ENCODE measurements around the gene TLE4. TPM values are rescaled to one million over a fixed set of nuclear protein-coding genes. Genes with fewer than 3 reads are reported as not detected.
A peak's percentile ranks its signal among the peaks of the same experiment; 100 is the strongest.
"Not testable (repeated sequence)": the region's sequence is repeated elsewhere in the genome, so short reads cannot be mapped to it uniquely, and the experiment has no call there.

The TLE4 gene
- total RNA-seq, 1 donor from 2014 or later, result 20.7 TPM

DNA sequence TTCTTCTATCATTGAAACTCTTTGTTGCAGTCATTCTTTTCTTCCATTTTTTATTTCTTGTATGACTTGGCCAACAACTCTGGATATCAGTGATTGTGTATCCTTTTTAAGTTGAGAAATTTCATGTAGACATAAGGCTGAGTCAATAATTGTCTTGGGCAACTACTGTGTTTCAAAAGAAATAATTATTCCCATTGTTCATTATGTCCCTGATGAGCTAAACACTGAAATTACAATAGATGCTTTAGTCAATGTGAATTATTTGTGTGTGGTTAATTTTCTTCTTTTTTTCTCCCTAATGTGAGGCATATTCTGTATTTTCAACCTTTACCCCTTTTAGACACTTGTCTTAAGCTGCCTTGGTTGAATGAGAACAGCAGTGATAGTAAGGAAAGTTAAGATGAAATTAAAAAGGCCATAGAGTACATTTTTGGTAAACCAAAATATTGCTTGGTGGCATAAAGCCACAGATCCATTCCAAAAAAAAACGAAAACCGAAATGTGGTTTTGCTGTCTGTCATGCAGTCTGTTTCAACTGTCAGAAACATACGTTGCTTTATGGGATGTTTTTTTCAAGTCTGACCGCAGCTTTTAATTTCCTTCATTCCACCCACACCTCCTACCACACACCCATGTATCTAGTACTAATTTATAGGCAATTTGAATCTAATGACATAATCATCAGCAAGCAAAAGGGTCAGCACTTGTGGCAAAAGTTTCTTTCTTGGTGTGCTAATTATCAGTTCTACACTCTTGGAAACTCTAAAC, 21.1 kb downstream of the TLE4 start:
- no peaks in the 10 kb centered on the region for H3K9me3 Mint-ChIP-seq
- H3K27me3 Mint-ChIP-seq (ENCODE audit: low read depth), result peaks cover 11% of the 10 kb centered on the region
- H3K36me3 Mint-ChIP-seq (ENCODE audit: low read depth), result peaks cover 70% of the 10 kb centered on the region
- H3K27ac Mint-ChIP-seq, result peak overlapping the region; percentile 30
- peaks cover 62% of the 10 kb centered on the region for H3K4me1 Mint-ChIP-seq (ENCODE audit: low read depth)
- no peak overlapping the region for H3K4me3 Mint-ChIP-seq (ENCODE audit: low read depth)
- intact Hi-C loops (cut with micrococcal nuclease), result loop anchor here (1.0 to 2.0 kb wide), 3 partner anchors 12 to 226 kb away; no protein-coding TSS in a partner anchor
- DNase-seq (ENCODE audit: low spot score), result no peak

DNA sequence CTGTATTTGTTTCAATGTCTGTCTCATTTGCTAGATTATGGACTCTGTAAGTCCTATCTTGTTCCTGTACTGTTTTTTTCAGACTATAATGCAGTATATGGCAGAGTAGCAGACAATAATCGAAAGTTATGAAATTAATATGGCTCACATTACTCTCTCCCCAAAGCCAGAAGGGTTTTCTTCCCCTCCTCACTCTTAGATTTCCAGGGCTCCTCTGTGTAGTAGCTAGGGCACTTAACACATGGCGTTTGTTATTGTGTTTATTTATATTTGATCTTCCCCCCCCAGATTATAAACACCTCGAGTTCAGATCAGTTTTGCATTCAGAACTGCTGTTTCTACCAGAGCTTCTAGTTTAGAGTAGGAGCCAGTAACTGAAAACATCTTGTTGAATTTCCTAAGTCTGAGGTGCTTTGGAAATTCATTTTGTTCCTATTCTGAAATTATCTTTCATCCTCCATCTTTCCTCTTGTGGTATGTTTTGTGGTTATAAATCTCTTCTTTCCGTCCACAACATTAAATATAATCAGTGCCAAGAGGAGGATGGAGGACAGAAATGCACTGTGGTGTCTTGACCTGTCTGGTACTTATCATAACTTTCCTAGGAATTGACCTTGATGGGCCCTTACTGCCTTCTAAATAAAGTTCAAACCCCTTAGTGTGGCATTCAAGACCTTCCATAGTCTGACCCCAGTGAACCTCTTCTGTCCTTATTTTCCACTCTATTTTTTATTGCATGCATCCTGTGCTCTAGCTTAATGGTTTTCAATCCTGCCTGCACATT, 27.0 kb downstream of the TLE4 start:
- Mint-ChIP-seq H3K9me3 (peaks cover 20% of the 10 kb centered on the region), H3K36me3 (ENCODE audit: low read depth) (peaks cover 59% of the 10 kb centered on the region), H3K4me3 (ENCODE audit: low read depth) (no peak overlapping the region), H3K27me3 (ENCODE audit: low read depth) (peaks cover 2% of the 10 kb centered on the region), H3K27ac (no peak overlapping the region), H3K4me1 (ENCODE audit: low read depth) (peaks cover 52% of the 10 kb centered on the region)
- intact Hi-C loops (cut with micrococcal nuclease), result no loop called here
- DNase-seq (ENCODE audit: low spot score), result no peak

DNA sequence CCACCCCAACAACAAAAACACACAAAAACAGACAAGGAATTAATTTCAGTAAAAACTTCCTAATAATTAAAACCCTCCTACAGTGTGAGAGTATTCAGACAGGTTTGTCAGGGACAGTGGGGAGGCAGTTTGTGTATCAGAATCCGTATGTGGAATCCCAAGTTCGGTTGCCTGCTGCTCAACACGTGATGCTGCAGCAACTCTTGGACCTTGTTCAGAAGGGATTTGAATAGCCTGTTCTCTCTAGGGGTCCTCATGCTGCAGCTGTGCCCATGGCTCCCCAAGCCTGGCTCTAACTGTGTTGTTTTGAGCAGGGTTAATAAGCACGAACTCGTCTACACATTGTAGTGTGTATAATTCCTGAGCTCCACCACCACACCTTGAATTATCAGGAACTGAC, 28.7 kb downstream of the TLE4 start:
- H3K36me3 Mint-ChIP-seq (ENCODE audit: low read depth), result peaks cover 46% of the 10 kb centered on the region
- intact Hi-C loops (cut with micrococcal nuclease), result no loop called here
- no peak overlapping the region for H3K27ac Mint-ChIP-seq
- peaks cover 39% of the 10 kb centered on the region for H3K4me1 Mint-ChIP-seq (ENCODE audit: low read depth)
- H3K27me3 Mint-ChIP-seq (ENCODE audit: low read depth), result no peaks in the 10 kb centered on the region
- peaks cover 20% of the 10 kb centered on the region for H3K9me3 Mint-ChIP-seq
- DNase-seq (ENCODE audit: low spot score), result no peak
- H3K4me3 Mint-ChIP-seq (ENCODE audit: low read depth), result no peak overlapping the region

DNA sequence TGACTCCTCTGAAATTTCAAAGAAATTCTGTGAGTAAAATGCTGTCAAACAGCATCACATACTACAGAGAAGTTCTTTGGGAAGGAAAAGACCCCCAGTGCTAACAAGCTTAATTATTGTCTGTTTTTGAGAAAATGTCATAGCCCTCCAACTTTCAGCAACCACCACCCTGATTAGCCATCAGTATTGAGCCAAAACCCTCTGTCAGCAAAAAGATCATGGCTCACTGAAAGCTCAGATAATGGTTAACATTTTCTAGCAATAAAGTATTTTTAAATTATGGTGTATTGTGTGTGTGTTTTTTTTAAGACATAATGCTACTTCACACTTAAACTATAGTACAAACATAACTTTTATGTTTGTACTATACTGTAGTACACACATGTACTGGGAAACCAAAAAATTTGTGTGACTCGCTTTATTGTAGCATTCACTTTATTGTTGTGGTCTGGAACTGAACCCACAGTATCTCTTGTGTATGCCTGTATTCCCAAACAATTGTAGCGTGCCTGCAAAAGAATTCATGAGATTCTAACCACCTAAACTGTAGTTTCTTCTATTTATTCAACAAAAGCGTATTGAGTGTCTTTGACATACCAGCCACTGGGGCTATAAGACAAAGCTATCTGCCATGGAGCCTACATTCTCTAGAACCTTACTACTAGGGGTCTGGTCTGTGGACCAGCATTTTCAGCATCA, 31.6 kb downstream of the TLE4 start:
- Mint-ChIP-seq H3K27ac (no peak overlapping the region), H3K4me3 (ENCODE audit: low read depth) (no peak overlapping the region), H3K4me1 (ENCODE audit: low read depth) (peaks cover 27% of the 10 kb centered on the region), H3K27me3 (ENCODE audit: low read depth) (no peaks in the 10 kb centered on the region), H3K36me3 (ENCODE audit: low read depth) (peaks cover 43% of the 10 kb centered on the region), H3K9me3 (peaks cover 34% of the 10 kb centered on the region)
- intact Hi-C loops (cut with micrococcal nuclease), result no loop called here
- no peak for DNase-seq (ENCODE audit: low spot score)

DNA sequence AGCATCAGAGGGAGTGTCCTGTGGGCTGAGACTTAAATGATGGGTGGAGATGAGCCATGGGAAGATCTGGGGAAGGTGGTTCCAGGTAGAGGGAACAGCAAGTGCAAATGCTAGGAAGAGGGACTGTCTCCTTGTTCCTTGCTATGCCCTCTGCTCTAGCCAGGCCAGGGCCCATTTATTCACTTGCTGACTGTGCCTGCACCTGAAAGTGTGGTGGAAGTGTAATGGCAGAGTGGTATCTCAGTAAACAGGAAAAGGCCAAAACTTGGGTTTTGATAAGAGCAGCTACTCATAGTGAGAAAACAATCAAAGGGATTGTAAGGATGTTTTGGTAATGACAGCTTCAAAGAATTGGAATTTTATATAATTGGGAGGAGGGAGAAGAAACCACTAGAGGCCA, 32.4 kb downstream of the TLE4 start:
- Mint-ChIP-seq H3K36me3 (ENCODE audit: low read depth) (peaks cover 39% of the 10 kb centered on the region), H3K27ac (no peak overlapping the region), H3K4me1 (ENCODE audit: low read depth) (peaks cover 19% of the 10 kb centered on the region), H3K27me3 (ENCODE audit: low read depth) (no peaks in the 10 kb centered on the region), H3K9me3 (peaks cover 34% of the 10 kb centered on the region), H3K4me3 (ENCODE audit: low read depth) (no peak overlapping the region)
- intact Hi-C loops (cut with micrococcal nuclease), result no loop called here
- DNase-seq (ENCODE audit: low spot score), result no peak

DNA sequence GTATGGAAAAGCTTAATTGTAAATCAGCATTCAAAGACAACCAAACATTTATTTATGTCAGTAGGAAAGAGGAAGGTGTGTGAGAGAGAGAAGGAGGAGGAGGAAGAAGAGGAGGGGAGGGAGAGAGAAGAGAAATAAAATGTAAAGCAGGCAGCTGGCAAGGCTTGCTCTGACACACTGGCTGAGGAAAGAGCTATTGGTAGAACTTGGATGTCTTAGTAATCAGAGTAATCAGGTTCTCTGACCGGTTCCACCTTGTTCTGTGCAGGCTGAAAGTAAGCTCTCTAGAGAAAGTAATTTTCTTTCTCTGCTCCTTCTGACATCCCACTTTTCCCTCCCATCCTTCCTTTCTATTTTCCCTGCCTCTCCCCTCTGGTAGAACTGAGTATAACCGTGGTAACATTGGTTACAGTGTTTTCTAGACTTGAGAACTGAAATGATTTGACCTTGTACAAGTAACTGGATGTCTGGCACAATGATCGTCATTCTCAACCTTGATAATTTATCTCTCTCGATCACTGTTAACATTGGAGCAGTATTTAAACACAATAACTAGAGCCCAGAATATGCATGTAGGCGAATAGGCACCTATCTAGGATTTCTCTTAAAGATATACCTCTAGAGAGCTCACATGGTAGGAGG, 33.3 kb downstream of the TLE4 start:
- H3K4me1 Mint-ChIP-seq (ENCODE audit: low read depth), result peaks cover 13% of the 10 kb centered on the region
- H3K9me3 Mint-ChIP-seq, result peaks cover 34% of the 10 kb centered on the region
- intact Hi-C loops (cut with micrococcal nuclease), result no loop called here
- peaks cover 36% of the 10 kb centered on the region for H3K36me3 Mint-ChIP-seq (ENCODE audit: low read depth)
- no peaks in the 10 kb centered on the region for H3K27me3 Mint-ChIP-seq (ENCODE audit: low read depth)
- no peak overlapping the region for H3K4me3 Mint-ChIP-seq (ENCODE audit: low read depth)
- no peak overlapping the region for H3K27ac Mint-ChIP-seq
- DNase-seq (ENCODE audit: low spot score), result no peak

DNA sequence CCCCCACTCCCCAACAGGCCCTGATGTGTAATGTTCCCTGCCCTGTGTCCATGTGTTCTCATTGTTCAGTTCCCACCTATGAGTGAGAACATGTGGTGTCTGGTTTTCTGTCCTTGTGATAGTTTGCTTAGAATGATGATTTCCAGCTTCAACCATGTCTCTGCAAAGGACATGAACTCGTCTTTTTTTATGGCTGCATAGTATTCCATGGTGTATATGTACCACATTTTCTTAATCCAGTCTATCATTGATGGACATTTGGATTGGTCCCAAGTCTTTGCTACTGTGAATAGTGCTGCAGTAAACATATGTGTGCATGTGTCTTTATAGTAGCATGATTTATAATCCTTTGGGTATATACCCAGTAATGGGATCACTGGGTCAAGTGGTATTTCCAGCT, 34.8 kb downstream of the TLE4 start:
- Mint-ChIP-seq H3K9me3 (peaks cover 33% of the 10 kb centered on the region), H3K4me1 (ENCODE audit: low read depth) (peaks cover 14% of the 10 kb centered on the region), H3K36me3 (ENCODE audit: low read depth) (peaks cover 33% of the 10 kb centered on the region)
- DNase-seq (ENCODE audit: low spot score); H3K27ac Mint-ChIP-seq; intact Hi-C loops (cut with micrococcal nuclease); H3K27me3 Mint-ChIP-seq (ENCODE audit: low read depth); H3K4me3 Mint-ChIP-seq (ENCODE audit: low read depth): not testable (repeated sequence)

DNA sequence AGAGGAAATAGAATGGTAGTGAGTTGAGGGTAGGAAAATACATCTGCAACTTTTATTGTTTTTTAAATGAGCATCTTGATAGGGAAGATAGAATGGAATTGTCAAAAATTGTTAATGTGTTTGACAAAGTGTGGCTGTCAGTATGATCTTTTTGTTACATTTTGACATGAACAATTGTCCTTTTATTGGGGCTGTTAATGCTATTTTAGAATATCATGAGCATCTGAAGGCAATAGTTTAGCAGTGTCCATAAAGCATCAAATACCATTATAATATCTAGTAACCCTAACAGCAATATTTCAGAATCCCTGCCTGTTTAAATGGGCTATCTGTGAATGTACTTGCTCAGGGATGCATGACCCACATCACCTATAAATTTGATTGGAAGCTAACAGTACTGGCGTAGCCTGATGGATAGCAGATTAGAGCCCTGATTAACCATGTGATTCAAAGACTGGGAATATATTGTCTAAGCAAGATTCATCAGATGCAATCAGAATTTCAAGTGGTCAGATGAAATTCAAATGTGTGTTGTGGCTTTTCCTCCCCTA, 37.8 kb downstream of the TLE4 start:
- no peak for DNase-seq (ENCODE audit: low spot score)
- H3K36me3 Mint-ChIP-seq (ENCODE audit: low read depth), result peaks cover 23% of the 10 kb centered on the region
- H3K27me3 Mint-ChIP-seq (ENCODE audit: low read depth), result no peaks in the 10 kb centered on the region
- H3K4me1 Mint-ChIP-seq (ENCODE audit: low read depth), result peaks cover 15% of the 10 kb centered on the region
- H3K9me3 Mint-ChIP-seq, result peaks cover 15% of the 10 kb centered on the region
- H3K27ac Mint-ChIP-seq, result no peak overlapping the region
- intact Hi-C loops (cut with micrococcal nuclease), result no loop called here
- H3K4me3 Mint-ChIP-seq (ENCODE audit: low read depth), result no peak overlapping the region

GRCh38 chr9:79610019-79610631, 38.4 kb downstream of the TLE4 start:
- peaks cover 23% of the 10 kb centered on the region for H3K36me3 Mint-ChIP-seq (ENCODE audit: low read depth)
- no peak for DNase-seq (ENCODE audit: low spot score)
- no peak overlapping the region for H3K27ac Mint-ChIP-seq
- intact Hi-C loops (cut with micrococcal nuclease), result no loop called here
- H3K9me3 Mint-ChIP-seq, result peaks cover 15% of the 10 kb centered on the region
- H3K4me1 Mint-ChIP-seq (ENCODE audit: low read depth), result peaks cover 15% of the 10 kb centered on the region
- H3K4me3 Mint-ChIP-seq (ENCODE audit: low read depth), result no peak overlapping the region
- no peaks in the 10 kb centered on the region for H3K27me3 Mint-ChIP-seq (ENCODE audit: low read depth)

- Mint-ChIP-seq H3K4me1 (ENCODE audit: low read depth) (peaks cover 15% of the 10 kb centered on the region), H3K27ac (no peak overlapping the region), H3K27me3 (ENCODE audit: low read depth) (no peaks in the 10 kb centered on the region)
Observed at GRCh38 chr9:79610791-79611614, 39.2 kb downstream of the TLE4 start.

DNA sequence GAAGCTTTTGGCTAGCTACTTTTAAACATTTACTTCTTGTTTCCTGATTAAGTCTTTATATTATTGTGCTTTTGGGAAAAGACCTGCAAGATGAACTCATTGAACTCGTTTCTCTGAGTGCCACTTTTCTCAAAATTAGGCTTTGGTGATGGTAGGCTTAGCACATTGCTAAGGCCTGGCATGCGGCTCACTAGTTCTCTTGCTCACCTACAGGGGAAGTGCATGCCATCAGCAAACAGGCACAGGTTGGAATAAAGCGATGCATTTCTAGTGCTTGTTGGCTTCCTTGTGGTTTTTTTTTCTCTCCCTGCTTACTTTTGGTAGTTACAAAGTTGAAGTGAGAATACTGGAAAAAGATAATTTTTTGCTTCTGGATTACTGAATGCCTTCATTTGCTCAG, 41.4 kb downstream of the TLE4 start:
- Mint-ChIP-seq H3K4me1 (ENCODE audit: low read depth) (peaks cover 13% of the 10 kb centered on the region), H3K9me3 (no peaks in the 10 kb centered on the region), H3K4me3 (ENCODE audit: low read depth) (no peak overlapping the region), H3K36me3 (ENCODE audit: low read depth) (peaks cover 16% of the 10 kb centered on the region), H3K27me3 (ENCODE audit: low read depth) (no peaks in the 10 kb centered on the region), H3K27ac (no peak overlapping the region)
- no peak for DNase-seq (ENCODE audit: low spot score)
- intact Hi-C loops (cut with micrococcal nuclease), result no loop called here

More at GRCh38 chr9:79610791-79611614, 39.2 kb downstream of the TLE4 start:
- H3K9me3 Mint-ChIP-seq, result peaks cover 15% of the 10 kb centered on the region
- intact Hi-C loops (cut with micrococcal nuclease), result no loop called here
- H3K4me3 Mint-ChIP-seq (ENCODE audit: low read depth), result no peak overlapping the region
- H3K36me3 Mint-ChIP-seq (ENCODE audit: low read depth), result peaks cover 23% of the 10 kb centered on the region
- no peak for DNase-seq (ENCODE audit: low spot score)
